Hepatocyte (in vitro differentiated cells): ENCODE results near the gene PCBP3.

ENCODE experiments used
- EZH2 ChIP-seq: fragments of 200-600 bp; sonication (generic); IDR thresholded peaks from 2 replicates; pipeline ENCODE4 v1.6.1; 2016; ENCODE audit warnings: antibody characterized with exemption, mild to moderate bottlenecking, borderline replicate concordance
- EZH2phosphoT487 ChIP-seq: fragments of 200-600 bp; sonication (generic); IDR thresholded peaks from one replicate; pipeline ENCODE4 v1.6.1; 2018; ENCODE audit warnings: antibody characterized with exemption, mild to moderate bottlenecking, low read depth, moderate library complexity; ENCODE audit not compliant: unreplicated experiment, severe bottlenecking
- TF ChIP-seq, protein P1 (sequence below): fragments of 200-600 bp; sonication (generic); IDR thresholded peaks from 2 replicates; pipeline ENCODE4 v1.5.1; 2016; ENCODE audit warnings: antibody characterized with exemption, mild to moderate bottlenecking; ENCODE audit not compliant: poor library complexity

GRCh38 chr21:45776971-45777370 lies 133.4 kb downstream of the PCBP3 start:
- TF ChIP-seq, protein P1, sequence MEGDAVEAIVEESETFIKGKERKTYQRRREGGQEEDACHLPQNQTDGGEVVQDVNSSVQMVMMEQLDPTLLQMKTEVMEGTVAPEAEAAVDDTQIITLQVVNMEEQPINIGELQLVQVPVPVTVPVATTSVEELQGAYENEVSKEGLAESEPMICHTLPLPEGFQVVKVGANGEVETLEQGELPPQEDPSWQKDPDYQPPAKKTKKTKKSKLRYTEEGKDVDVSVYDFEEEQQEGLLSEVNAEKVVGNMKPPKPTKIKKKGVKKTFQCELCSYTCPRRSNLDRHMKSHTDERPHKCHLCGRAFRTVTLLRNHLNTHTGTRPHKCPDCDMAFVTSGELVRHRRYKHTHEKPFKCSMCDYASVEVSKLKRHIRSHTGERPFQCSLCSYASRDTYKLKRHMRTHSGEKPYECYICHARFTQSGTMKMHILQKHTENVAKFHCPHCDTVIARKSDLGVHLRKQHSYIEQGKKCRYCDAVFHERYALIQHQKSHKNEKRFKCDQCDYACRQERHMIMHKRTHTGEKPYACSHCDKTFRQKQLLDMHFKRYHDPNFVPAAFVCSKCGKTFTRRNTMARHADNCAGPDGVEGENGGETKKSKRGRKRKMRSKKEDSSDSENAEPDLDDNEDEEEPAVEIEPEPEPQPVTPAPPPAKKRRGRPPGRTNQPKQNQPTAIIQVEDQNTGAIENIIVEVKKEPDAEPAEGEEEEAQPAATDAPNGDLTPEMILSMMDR, result no peak
- no peak for TF ChIP-seq EZH2
- no peak for TF ChIP-seq EZH2phosphoT487
